GM12801 (cell line): ENCODE data around the gene APOA5.

Experiments used
- TF ChIP-seq, protein P1 (sequence below): IDR thresholded peaks from one replicate; pipeline ENCODE4 v1.5.1; 2011; ENCODE audit warnings: control low read depth; ENCODE audit not compliant: insufficient read length; ENCODE audit errors: extremely low read depth

The APOA5 gene

DNA sequence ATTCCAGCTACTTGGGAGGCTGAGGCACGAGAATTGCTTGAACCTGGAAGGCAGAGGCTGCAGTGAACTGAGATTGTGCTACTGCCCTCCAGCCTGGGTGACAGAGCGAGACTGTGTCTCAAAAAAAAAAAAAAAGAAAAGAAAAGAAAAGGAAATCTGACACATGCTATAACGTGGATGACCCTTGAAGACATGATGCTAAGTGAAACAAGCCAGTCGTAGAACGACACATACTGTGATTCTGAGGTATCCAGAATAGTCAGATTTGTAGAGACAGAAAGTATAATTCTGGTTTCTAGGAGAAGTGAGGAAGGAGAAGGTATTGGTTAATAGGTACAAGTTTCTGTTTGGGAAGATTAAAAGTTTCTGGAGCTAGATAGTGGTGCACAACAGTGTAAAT is 6.7 kb upstream of the APOA5 start:
- TF ChIP-seq, protein P1, sequence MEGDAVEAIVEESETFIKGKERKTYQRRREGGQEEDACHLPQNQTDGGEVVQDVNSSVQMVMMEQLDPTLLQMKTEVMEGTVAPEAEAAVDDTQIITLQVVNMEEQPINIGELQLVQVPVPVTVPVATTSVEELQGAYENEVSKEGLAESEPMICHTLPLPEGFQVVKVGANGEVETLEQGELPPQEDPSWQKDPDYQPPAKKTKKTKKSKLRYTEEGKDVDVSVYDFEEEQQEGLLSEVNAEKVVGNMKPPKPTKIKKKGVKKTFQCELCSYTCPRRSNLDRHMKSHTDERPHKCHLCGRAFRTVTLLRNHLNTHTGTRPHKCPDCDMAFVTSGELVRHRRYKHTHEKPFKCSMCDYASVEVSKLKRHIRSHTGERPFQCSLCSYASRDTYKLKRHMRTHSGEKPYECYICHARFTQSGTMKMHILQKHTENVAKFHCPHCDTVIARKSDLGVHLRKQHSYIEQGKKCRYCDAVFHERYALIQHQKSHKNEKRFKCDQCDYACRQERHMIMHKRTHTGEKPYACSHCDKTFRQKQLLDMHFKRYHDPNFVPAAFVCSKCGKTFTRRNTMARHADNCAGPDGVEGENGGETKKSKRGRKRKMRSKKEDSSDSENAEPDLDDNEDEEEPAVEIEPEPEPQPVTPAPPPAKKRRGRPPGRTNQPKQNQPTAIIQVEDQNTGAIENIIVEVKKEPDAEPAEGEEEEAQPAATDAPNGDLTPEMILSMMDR: no peak

DNA sequence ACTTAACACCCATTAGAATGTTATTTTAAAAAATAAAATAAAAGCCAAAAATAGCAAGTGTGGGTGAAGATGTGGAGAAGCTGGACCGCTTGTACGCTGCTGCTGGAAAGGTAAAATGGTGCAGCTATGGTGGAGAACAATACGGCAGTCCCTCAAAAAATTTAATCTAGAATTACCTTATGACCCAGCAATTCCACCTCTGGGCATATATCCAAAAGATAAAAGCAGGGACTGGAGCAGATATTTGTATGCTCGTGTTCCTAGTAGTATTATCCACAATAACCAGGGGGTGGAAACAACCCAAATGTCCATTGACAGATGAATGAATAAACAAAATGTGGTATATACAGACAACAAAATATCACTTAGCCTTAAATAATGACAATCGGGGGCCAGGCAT is 6.1 kb upstream of the APOA5 start:
- TF ChIP-seq, protein P1: no peak

GRCh38 chr11:116796548-116796947 is 4.9 kb upstream of the APOA5 start:
- TF ChIP-seq, protein P1: no peak

DNA sequence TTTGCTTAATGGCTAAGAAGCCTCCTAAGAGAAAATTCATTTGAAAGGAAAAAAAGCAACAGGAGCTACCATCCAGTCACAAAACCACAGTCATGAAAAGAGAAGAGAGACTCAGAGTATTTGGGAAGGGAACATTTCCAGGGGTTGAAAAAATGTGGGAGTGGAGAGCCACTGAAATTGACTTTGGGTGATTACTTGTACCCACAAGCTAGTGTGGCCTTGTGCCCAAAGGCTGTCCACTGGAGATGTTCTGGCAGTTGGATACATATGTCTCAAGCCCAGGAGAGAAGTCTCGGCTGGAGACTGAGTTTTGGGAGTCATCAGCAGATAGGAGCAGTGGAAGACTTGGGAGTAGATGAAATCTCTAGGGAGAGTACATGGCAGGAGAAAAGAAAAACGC is 3.2 kb upstream of the APOA5 start:
- TF ChIP-seq, protein P1: no peak

DNA sequence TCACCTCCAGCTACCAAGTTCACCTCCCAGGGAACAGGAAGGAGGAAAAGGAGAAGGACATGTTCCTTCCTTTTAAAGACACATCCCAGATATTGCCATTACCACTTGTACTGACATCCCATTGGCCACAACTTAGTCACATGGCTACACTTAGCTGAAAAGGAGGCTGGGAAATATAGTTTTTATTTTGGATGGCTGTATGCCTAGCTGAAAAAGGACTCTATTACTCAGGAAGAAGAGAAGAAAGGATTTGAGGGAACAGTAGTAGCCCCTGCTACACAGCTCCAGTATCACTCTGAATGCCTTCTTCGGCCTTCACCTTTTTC is 2.1 kb upstream of the APOA5 start:
- TF ChIP-seq, protein P1: no peak

GRCh38 chr11:116792869-116793771 is 1.4 kb upstream of the APOA5 start:
- TF ChIP-seq, protein P1: no peak

- TF ChIP-seq, protein P1: no peak
Measured at GRCh38 chr11:116792144-116792868, 627 bp upstream of the APOA5 start.
